Endothelial cell of umbilical vein (primary cell): Measurements from ENCODE around the gene N4BP3. TPM values are rescaled to one million over a fixed set of nuclear protein-coding genes. Genes with fewer than 3 reads are reported as not detected.

Source experiments
- BruUV-seq: library from RNA; stranded (reverse); fragments of 400-500 nt; replicated peaks from 2 replicates; lab custom pipeline; 2021; lab: Mats Ljungman, UMichigan
- CTCF ChIA-PET: fragments of 300-600, 350-600 bp; sonication (Branson Sonifier 250); formaldehyde crosslinking; loops from one replicate; lab custom pipeline; 2021; ENCODE audit warnings: antibody characterized with exemption, inconsistent platforms; lab: Charles Lee
- POLR2A ChIA-PET: fragments of 300-600, 350-600 bp; sonication (Branson Sonifier 250); formaldehyde crosslinking; loops from one replicate; lab custom pipeline; 2021; ENCODE audit warnings: antibody characterized with exemption, inconsistent platforms; lab: Charles Lee
- DNase-seq: peaks from one replicate; pipeline ENCODE4 v3.0.0-alpha.2; 2011; ENCODE audit warnings: low read depth, low spot score
- FAIRE-seq: peaks from 2 replicates; lab custom pipeline; 2011; peaks lifted over from hg19 to GRCh38; lab: Jason Lieb, UNC
- H2AFZ ChIP-seq: 2 replicates; pipeline ENCODE4 v1.6.0; 2012; ENCODE audit warnings: low read depth, low read length, control low read depth, inconsistent platforms
- H3K27ac ChIP-seq: 2 replicates; pipeline ENCODE4 v1.5.1; 2011; ENCODE audit warnings: low read depth, mild to moderate bottlenecking, control low read depth, low read length, moderate library complexity; ENCODE audit not compliant: insufficient read depth
- H3K27me3 ChIP-seq, 2 experiments: 2 replicates each; pipeline versions ENCODE4 v1.6.0 to v1.6.1; 2011; ENCODE audit warnings: low read length in 2 of 2, mixed read lengths in 1 of 2; ENCODE audit not compliant: control insufficient read depth in 2 of 2, insufficient read depth in 2 of 2
- H3K36me3 ChIP-seq, 2 experiments: 2 replicates in 1 of 2; 3 replicates in 1 of 2; pipeline ENCODE4 v1.5.1; 2011; ENCODE audit warnings: low read length in 2 of 2, mild to moderate bottlenecking in 1 of 2, moderate library complexity in 1 of 2; ENCODE audit not compliant: control insufficient read depth in 2 of 2, insufficient read depth in 2 of 2; ENCODE audit errors: extremely low read depth in 1 of 2
- H3K4me1 ChIP-seq: 3 replicates; pipeline ENCODE4 v1.5.1; 2011; ENCODE audit warnings: mild to moderate bottlenecking, low read length; ENCODE audit not compliant: control insufficient read depth, insufficient read depth; ENCODE audit errors: extremely low read depth
- H3K4me2 ChIP-seq: 2 replicates; pipeline ENCODE4 v1.6.1; 2011; ENCODE audit warnings: low read length, control low read depth, mixed read lengths; ENCODE audit not compliant: insufficient read depth
- H3K4me3 ChIP-seq, 3 experiments: fragments of 200-600 bp in 1 of 3; sonication (generic), shearing (Covaris generic) in 1 of 3; replicated peaks in 1 of 3; 2 replicates each; pipeline ENCODE4 v1.5.1; 2011 to 2016; ENCODE audit warnings: control low read depth in 3 of 3, low read length in 3 of 3, mild to moderate bottlenecking in 2 of 3, inconsistent platforms in 1 of 3, low read depth in 1 of 3, moderate library complexity in 1 of 3; ENCODE audit not compliant: insufficient read depth in 1 of 3
- H3K79me2 ChIP-seq: 2 replicates; pipeline ENCODE4 v1.6.0; 2012; ENCODE audit warnings: low read length, inconsistent platforms; ENCODE audit not compliant: control insufficient read depth, insufficient read depth
- H3K9ac ChIP-seq: replicated peaks from 2 replicates; pipeline ENCODE3; 2011; ENCODE audit warnings: low read length, control low read depth; ENCODE audit not compliant: insufficient read depth; ENCODE audit errors: extremely low read depth
- H3K9me1 ChIP-seq: replicated peaks from 3 replicates; pipeline ENCODE4 v1.6.0; 2011; ENCODE audit warnings: mild to moderate bottlenecking, low read length; ENCODE audit not compliant: control insufficient read depth, insufficient read depth; ENCODE audit errors: extremely low read depth
- H3K9me3 ChIP-seq: replicated peaks from 2 replicates; pipeline ENCODE4 v1.5.1; 2012; ENCODE audit warnings: low read length, inconsistent platforms; ENCODE audit not compliant: control insufficient read depth, insufficient read depth
- H4K20me1 ChIP-seq: replicated peaks from 2 replicates; pipeline ENCODE3; 2011; ENCODE audit warnings: mild to moderate bottlenecking, low read length; ENCODE audit not compliant: control insufficient read depth, insufficient read depth; ENCODE audit errors: extremely low read depth
- EZH2 ChIP-seq: IDR thresholded peaks from 2 replicates; pipeline ENCODE4 v1.6.1; 2012; ENCODE audit warnings: borderline replicate concordance, low read depth, mild to moderate bottlenecking, moderate library complexity, low read length, inconsistent platforms; ENCODE audit not compliant: severe bottlenecking
- FOS ChIP-seq: IDR thresholded peaks from 2 replicates; pipeline ENCODE4 v1.6.1; 2011; ENCODE audit warnings: mild to moderate bottlenecking, low read length, moderate library complexity, borderline replicate concordance; ENCODE audit not compliant: insufficient read depth
- GATA2 ChIP-seq: IDR thresholded peaks from 2 replicates; pipeline ENCODE4 v1.7.0; 2011; ENCODE audit warnings: low read depth, mild to moderate bottlenecking, moderate library complexity, mixed read lengths, low read length; ENCODE audit not compliant: insufficient read length, insufficient read depth
- JUN ChIP-seq: IDR thresholded peaks from 2 replicates; pipeline ENCODE4 v1.6.1; 2011; ENCODE audit warnings: borderline replicate concordance, low read depth; ENCODE audit not compliant: insufficient read length, insufficient read depth
- MAX ChIP-seq: IDR thresholded peaks from 2 replicates; pipeline ENCODE4 v1.6.1; 2011; ENCODE audit not compliant: insufficient read depth, insufficient read length
- MYC ChIP-seq: IDR thresholded peaks from one replicate; pipeline ENCODE4 v1.6.1; 2011; ENCODE audit warnings: mild to moderate bottlenecking, low read depth, low read length
- POLR2A ChIP-seq: IDR thresholded peaks from 2 replicates; pipeline ENCODE4 v1.6.1; 2012; ENCODE audit warnings: low read depth, mild to moderate bottlenecking, control low read depth, low read length
- POLR2AphosphoS5 ChIP-seq: IDR thresholded peaks from 2 replicates; pipeline ENCODE4 v1.6.1; 2012; ENCODE audit warnings: low read depth, mild to moderate bottlenecking, control low read depth, low read length, moderate library complexity; ENCODE audit not compliant: insufficient read depth
- dilution Hi-C: fragments of 300-500 bp; cut with MboI; formaldehyde crosslinking; loops from one replicate; pipeline ENCODE4 v1.15.0; 2019; ENCODE audit warnings: low sequenced_read_pairs; ENCODE audit not compliant: extremely low pct_ligation_motif_present
- intact Hi-C: fragments of 100-400 bp; cut with micrococcal nuclease; formaldehyde crosslinking; loops from one replicate; pipeline ENCODE4 v1.10.0; 2022
- polyA plus RNA-seq, 4 experiments: library from polyadenylated mRNA; depleted of rRNA in 3 of 4; stranded (reverse) in 3 of 4; unstranded in 1 of 4; fragments of >200 nt; gene quantifications; 2 replicates each; pipeline versions ENCODE4 v1.2.1 to v1.2.3, GENCODE V29; 2011 to 2012; ENCODE audit warnings: missing spikeins in 1 of 4
- total RNA-seq: library from RNA; stranded (reverse); gene quantifications from 2 replicates; pipeline ENCODE4 v1.2.3, GENCODE V29; 2021
- TF ChIP-seq, protein P1 (sequence below), 2 donors: IDR thresholded peaks; 1 replicate in 1 of 2; 2 replicates in 1 of 2; pipeline ENCODE4 v1.5.1; 2011; ENCODE audit warnings: low read length in 2 of 2, mild to moderate bottlenecking in 2 of 2, moderate library complexity in 2 of 2, control low read depth in 1 of 2, inconsistent platforms in 1 of 2, low read depth in 1 of 2; ENCODE audit not compliant: insufficient read depth in 1 of 2; ENCODE audit errors: extremely low read depth in 1 of 2

The N4BP3 gene
- total and polyA plus RNA-seq, 2 donors (not counting 3 experiments of a cell fraction or from before 2014, with no cell fraction given), result 11.8 to 38.2 TPM

DNA sequence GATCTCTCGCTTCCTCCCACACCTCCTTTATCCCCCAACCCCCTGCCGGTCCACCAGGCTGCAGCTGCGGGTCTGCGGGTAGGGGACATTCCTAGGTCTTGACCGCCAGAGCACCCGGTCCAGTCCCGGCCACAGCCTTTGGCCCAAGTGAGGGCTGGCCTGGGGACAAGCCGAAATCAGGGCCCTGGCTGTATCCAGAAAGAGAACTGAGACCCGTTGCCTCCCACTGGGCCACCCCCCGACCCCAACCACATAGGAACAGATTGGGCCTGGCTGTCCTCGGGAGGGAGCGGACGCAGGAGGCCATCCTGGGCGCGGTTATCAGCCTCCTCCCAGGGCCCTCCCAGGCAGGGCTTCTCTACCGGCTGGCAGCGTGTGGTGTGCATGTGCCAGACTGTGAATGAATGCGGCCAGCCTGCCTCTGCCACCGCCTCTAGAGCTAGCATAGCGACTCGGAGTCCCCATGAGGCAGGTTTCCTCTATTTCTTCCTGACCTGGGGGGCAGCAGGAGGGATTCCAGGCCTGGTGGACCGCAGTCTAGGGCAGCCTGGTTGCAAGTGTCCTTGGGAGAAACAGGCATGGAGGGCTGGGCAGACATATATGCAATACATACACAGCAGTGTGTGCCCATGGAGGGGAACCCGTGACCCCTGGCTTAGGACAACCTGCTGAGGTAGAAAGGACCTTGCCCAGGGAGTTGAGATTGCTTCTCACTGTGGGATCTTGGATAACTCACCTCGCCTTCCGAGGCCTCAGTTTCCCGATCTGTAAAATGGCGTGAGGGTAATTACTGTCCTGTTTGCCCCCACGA is 1.2 kb downstream of the N4BP3 start:
- ChIA-PET POLR2A (no interaction called here), CTCF (interaction anchor here (0.5 to 2.0 kb wide), 2 partner anchors 29 to 39 kb away, joined by 3 to 7 read pairs; no protein-coding TSS in a partner anchor)
- peak overlapping the region; percentile 46 for H3K9ac ChIP-seq
- BruUV-seq, result TSS peak; percentile 18
- FAIRE-seq (peak; percentile 28), DNase-seq (no peak)
- no peaks in the 10 kb centered on the region for H3K27me3 ChIP-seq
- H3K27ac ChIP-seq, result no peak overlapping the region
- no peaks in the 10 kb centered on the region for H3K9me1 ChIP-seq
- H3K4me1 ChIP-seq, result peaks cover 47% of the 10 kb centered on the region
- dilution Hi-C loops, result no loop called here
- intact Hi-C loops, result loop anchor here (1.0 to 10.0 kb wide), 3 partner anchors 32 to 620 kb away; partner anchors contain the start of genes NHP2 and PDLIM7
- TF ChIP-seq MAX (no peak), POLR2A (no peak), POLR2AphosphoS5 (no peak), GATA2 (no peak), MYC (no peak), FOS (no peak), EZH2 (no peak), JUN (no peak)
- TF ChIP-seq, protein P1, sequence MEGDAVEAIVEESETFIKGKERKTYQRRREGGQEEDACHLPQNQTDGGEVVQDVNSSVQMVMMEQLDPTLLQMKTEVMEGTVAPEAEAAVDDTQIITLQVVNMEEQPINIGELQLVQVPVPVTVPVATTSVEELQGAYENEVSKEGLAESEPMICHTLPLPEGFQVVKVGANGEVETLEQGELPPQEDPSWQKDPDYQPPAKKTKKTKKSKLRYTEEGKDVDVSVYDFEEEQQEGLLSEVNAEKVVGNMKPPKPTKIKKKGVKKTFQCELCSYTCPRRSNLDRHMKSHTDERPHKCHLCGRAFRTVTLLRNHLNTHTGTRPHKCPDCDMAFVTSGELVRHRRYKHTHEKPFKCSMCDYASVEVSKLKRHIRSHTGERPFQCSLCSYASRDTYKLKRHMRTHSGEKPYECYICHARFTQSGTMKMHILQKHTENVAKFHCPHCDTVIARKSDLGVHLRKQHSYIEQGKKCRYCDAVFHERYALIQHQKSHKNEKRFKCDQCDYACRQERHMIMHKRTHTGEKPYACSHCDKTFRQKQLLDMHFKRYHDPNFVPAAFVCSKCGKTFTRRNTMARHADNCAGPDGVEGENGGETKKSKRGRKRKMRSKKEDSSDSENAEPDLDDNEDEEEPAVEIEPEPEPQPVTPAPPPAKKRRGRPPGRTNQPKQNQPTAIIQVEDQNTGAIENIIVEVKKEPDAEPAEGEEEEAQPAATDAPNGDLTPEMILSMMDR (IDR thresholded peaks at IDR 0.05; ENCODE audit: extremely low read depth in 1 of 2, insufficient read depth in 1 of 2, low read depth in 1 of 2, low read length in 2 of 2), result no peak
- H3K4me3 ChIP-seq, result peak overlapping the region; percentile 20 to 94 (median 69)
- no peaks in the 10 kb centered on the region for H4K20me1 ChIP-seq
- H2AFZ ChIP-seq, result peak overlapping the region; percentile 53
- peaks cover 9% of the 10 kb centered on the region for H3K79me2 ChIP-seq
- H3K9me3 ChIP-seq, result no peaks in the 10 kb centered on the region
- no peaks in the 10 kb centered on the region for H3K36me3 ChIP-seq
- H3K4me2 ChIP-seq, result peak overlapping the region; percentile 72
